WTC11 (cell line): Measurements from ENCODE around the gene DCUN1D2.

Source experiments
- FOXP1 ChIP-seq: sonication (generic); formaldehyde crosslinking; IDR thresholded peaks from 2 replicates; pipeline ENCODE4 v1.8.0; 2022; ENCODE audit warnings: missing genetic modification reagents, mild to moderate bottlenecking, moderate library complexity, borderline replicate concordance
- JUN ChIP-seq: sonication (generic); formaldehyde crosslinking; IDR thresholded peaks from 2 replicates; pipeline ENCODE4 v1.8.0; 2023; ENCODE audit warnings: mild to moderate bottlenecking, missing genetic modification reagents
- NFATC4 ChIP-seq: fragments of 250-450 bp; sonication (Bioruptor Pico); IDR thresholded peaks from 2 replicates; pipeline ENCODE4 v1.9.0; 2021; ENCODE audit warnings: mild to moderate bottlenecking
- NR1H2 ChIP-seq: sonication (generic); formaldehyde crosslinking; IDR thresholded peaks from 2 replicates; pipeline ENCODE4 v1.9.0; 2021; ENCODE audit warnings: mild to moderate bottlenecking, moderate library complexity, missing genetic modification reagents
- TF ChIP-seq, protein P1 (sequence below): fragments of 200-600 bp; IDR thresholded peaks from 2 replicates; pipeline ENCODE4 v1.8.0; 2022; ENCODE audit warnings: antibody characterized with exemption
- TF ChIP-seq, protein P2 (sequence below): sonication (generic); formaldehyde crosslinking; IDR thresholded peaks from 2 replicates; pipeline ENCODE4 v1.8.1; 2022; ENCODE audit warnings: low read depth, missing genetic modification reagents, borderline replicate concordance
- TF ChIP-seq, protein P3 (sequence below): fragments of 250-450 bp; sonication (Bioruptor Pico); IDR thresholded peaks from 2 replicates; pipeline ENCODE4 v2.1.2; 2022; ENCODE audit warnings: mild to moderate bottlenecking, moderate library complexity

DNA sequence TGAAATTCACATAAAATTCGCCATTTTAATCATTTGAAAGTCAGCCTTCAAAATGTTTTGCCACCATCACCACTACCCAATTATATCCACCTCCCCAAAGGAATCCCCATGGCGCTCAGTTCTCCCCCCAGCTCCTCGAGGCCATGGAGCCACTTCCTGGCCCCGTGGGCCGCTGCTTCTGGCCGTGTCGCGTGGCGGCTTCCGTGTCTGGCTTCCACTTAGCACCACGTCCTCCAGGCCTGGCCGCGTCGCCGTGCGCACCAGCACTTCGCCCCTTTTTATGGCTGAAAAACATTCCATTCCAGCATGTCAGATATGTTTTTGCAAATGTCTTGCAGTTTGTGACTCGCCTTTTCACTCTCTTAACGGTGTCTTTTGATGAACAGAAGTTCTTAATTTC, 46.7 kb upstream of the DCUN1D2 start:
- TF ChIP-seq, protein P1, sequence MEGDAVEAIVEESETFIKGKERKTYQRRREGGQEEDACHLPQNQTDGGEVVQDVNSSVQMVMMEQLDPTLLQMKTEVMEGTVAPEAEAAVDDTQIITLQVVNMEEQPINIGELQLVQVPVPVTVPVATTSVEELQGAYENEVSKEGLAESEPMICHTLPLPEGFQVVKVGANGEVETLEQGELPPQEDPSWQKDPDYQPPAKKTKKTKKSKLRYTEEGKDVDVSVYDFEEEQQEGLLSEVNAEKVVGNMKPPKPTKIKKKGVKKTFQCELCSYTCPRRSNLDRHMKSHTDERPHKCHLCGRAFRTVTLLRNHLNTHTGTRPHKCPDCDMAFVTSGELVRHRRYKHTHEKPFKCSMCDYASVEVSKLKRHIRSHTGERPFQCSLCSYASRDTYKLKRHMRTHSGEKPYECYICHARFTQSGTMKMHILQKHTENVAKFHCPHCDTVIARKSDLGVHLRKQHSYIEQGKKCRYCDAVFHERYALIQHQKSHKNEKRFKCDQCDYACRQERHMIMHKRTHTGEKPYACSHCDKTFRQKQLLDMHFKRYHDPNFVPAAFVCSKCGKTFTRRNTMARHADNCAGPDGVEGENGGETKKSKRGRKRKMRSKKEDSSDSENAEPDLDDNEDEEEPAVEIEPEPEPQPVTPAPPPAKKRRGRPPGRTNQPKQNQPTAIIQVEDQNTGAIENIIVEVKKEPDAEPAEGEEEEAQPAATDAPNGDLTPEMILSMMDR: no peak
- no peak for TF ChIP-seq NFATC4 (CRISPR knock-in tag)
- no peak for TF ChIP-seq JUN
- TF ChIP-seq NR1H2 (CRISPR knock-in tag): no peak
- TF ChIP-seq, protein P2, sequence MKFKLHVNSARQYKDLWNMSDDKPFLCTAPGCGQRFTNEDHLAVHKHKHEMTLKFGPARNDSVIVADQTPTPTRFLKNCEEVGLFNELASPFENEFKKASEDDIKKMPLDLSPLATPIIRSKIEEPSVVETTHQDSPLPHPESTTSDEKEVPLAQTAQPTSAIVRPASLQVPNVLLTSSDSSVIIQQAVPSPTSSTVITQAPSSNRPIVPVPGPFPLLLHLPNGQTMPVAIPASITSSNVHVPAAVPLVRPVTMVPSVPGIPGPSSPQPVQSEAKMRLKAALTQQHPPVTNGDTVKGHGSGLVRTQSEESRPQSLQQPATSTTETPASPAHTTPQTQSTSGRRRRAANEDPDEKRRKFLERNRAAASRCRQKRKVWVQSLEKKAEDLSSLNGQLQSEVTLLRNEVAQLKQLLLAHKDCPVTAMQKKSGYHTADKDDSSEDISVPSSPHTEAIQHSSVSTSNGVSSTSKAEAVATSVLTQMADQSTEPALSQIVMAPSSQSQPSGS (CRISPR knock-in tag): no peak
- TF ChIP-seq, protein P3, sequence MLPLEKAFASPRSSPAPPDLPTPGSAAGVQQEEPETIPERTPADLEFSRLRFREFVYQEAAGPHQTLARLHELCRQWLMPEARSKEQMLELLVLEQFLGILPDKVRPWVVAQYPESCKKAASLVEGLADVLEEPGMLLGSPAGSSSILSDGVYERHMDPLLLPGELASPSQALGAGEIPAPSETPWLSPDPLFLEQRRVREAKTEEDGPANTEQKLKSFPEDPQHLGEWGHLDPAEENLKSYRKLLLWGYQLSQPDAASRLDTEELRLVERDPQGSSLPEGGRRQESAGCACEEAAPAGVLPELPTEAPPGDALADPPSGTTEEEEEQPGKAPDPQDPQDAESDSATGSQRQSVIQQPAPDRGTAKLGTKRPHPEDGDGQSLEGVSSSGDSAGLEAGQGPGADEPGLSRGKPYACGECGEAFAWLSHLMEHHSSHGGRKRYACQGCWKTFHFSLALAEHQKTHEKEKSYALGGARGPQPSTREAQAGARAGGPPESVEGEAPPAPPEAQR (CRISPR knock-in tag): no peak
- TF ChIP-seq FOXP1 (CRISPR knock-in tag): no peak
